HG03097 (cell line): ENCODE data around the gene NRF1.
"Not testable (repeated sequence)": the region's sequence is repeated elsewhere in the genome, so short reads cannot be mapped to it uniquely, and the experiment has no call there.

Experiments used
- ATAC-seq: cut with Tn5 transposase; IDR thresholded peaks from one replicate; pipeline ENCODE4 v1.9.1; 2021; ENCODE audit not compliant: unreplicated experiment, low FRiP score

Gene NRF1

DNA sequence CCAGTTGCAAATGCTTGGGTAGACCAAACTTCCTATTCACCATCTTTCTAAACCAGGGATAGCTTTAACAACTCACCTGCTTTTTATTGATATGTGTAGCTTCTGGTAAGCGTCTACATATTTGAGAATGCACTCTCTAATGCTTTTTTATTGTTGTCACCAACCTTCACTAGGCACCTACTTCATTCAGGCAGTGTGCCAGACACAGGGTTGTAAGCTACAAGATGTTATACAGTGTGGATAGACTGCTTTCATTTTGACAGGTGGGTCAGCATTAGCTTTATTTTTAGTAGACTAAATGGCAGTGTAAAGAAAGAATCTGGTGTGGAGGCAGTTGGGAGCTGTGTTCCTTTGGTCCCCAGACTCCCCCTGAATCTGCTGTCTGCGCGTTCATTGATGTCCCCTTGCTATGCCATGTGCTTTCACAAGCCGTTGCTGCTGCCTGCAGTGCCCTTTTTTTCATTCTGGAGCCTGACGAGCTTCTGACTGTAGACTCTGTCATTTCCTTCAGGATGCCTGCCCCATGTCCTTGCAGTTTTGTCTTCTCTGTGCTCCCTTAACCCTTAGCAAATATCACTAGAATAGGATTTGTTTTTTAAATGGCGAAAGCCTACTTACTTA is 32.1 kb downstream of the NRF1 start:
- ATAC-seq: no peak

DNA sequence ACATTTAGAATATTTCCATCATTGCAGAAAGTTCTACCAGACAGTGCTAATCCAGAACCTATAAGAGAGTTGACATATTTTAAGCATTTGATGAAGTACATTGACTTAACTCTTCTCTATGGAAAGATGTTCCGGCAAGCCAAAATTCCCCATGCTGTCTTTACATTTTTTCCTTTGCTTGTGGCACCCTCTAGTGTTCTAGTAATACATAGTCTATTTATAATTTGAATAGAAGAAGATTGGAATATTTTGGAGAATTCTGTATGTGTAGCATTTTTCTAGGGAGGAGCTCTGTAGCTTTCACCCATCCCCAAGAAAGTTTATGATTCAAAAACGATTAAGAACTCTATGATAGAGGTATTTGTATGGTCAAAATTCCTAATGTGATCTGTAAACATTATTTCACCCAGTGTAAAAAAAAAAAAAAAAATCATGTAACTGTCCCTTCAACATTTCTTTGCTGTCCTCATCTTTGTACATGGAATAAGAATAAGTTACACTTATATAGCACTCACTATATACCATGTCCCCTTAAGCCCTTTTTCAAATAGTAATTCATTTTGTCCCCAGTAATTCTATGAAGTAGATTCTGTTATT is 33.2 kb downstream of the NRF1 start:
- no peak for ATAC-seq

DNA sequence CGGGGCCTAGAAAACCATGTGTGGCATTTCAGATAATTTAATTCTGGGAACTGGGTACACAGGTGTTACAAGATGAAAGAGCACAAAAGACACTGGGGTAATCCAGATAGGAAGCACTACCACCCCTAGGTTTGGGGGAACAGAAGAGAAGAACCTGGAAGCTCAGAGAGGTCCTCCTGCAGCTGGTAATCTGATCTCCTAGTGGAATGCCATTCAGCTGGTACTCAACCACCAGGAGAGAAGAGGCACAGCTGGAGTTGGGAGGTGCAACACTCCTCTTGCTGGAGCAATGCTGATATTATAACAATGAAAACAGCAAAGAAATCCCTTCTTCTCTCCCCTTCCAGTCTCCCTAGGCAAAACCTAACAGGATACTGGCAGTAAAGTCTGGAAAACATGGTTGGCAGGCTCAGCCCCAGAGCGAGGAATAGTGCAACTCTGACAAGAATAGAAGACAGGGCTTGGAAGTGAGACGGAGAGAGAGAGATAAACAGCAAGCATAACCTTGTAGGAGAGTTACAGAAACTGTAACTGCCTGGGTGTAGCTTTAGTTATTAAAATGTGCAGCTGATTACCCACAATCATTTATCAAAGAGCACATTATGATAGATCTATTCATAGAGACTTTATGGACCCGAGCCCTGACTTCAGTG is 35.0 kb downstream of the NRF1 start:
- ATAC-seq: no peak

DNA sequence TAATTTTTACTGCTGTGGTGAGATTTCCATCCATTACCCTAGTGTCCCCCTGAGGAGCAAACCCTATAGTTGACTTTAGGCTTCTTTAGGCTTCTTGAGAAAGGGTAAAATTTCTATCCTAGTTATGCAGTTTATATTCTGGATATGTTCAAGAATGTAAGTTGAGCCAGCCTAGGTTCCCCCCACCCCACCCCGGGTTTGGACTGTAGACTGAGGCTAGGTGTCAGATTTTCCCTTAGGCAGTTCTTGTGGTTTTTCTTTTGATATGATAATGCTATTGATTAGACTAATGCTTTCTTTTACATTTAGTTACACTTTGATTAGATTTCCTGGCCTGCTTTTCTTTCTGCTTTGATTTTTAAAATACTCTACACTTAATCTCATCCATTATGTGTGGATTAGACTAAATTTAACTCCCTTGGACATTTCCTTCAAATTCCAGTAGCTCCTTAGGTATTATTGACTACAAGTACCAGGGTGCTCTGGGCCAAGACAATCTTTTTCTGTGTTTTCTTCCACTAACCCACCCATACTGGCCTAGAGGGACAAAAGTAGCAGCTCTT is 37.7 kb downstream of the NRF1 start:
- ATAC-seq: no peak

- no peak for ATAC-seq
Observed at GRCh38 chr7:129650056-129650758, 38.7 kb downstream of the NRF1 start.

DNA sequence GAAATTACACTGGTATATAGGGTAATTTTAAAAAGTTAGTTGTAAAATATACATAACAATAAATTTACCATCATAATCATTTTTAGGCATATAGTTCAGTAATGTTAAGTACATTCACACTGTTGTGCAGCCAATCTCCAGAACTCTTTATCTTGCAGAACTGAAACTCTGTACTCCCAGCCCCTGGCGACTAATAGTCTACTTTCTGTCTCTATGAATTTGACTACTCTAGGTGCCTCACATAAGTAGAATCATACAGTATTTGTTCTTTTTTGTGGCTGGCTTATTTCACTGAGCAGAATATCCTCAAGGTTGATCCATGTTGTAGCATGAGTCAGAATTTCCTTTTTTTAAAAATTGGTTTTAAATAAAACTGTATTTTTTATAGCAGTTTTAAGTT is 41.4 kb downstream of the NRF1 start:
- ATAC-seq: no peak

- ATAC-seq: no peak
Observed at GRCh38 chr7:129655811-129656210, 44.3 kb downstream of the NRF1 start.

DNA sequence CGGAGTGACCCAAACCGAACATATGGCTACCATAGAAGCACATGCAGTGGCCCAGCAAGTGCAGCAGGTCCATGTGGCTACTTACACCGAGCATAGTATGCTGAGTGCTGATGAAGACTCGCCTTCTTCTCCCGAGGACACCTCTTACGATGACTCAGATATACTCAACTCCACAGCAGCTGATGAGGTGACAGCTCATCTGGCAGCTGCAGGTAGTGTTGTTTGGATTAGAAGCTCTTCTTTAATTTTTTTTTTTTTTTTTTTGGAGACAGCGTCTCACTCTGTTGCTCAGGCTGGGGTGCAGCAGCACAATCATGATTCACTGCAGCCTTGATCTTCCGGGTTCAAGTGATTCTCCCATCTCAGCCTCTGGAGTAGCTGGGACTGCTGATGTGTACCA is 45.8 kb downstream of the NRF1 start:
- no peak for ATAC-seq

- not testable (repeated sequence) for ATAC-seq
Observed at GRCh38 chr7:129659907-129660306, 48.4 kb downstream of the NRF1 start.

GRCh38 chr7:129661645-129662182 is 50.2 kb downstream of the NRF1 start:
- no peak for ATAC-seq

- ATAC-seq: not testable (repeated sequence)
Observed at GRCh38 chr7:129663240-129663639, 51.7 kb downstream of the NRF1 start.

- ATAC-seq: no peak
Observed at GRCh38 chr7:129664029-129665012, 52.8 kb downstream of the NRF1 start.

GRCh38 chr7:129665013-129665401 is 53.5 kb downstream of the NRF1 start:
- no peak for ATAC-seq

- no peak for ATAC-seq
Observed at GRCh38 chr7:129667116-129667515, 55.6 kb downstream of the NRF1 start.

DNA sequence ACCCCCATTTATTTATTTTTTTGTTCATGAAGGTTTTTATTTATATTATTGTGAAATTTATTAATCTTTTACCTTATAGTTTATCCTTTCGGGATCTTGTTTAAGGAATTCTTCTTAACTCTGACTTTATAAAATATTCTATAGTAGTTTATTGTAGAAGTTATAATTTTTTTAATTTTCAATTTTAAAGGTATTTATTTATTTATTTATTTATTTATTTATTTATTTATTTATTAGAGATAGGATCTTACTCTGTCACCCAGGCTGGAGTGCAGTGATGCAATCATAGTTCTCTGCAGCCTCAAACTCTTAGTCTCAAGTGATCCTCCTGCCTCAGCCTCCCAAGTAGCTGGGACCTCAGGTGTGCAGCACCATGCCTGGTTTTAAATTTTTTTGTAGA is 56.0 kb downstream of the NRF1 start:
- no peak for ATAC-seq

GRCh38 chr7:129669901-129670300 is 58.4 kb downstream of the NRF1 start:
- ATAC-seq: no peak

DNA sequence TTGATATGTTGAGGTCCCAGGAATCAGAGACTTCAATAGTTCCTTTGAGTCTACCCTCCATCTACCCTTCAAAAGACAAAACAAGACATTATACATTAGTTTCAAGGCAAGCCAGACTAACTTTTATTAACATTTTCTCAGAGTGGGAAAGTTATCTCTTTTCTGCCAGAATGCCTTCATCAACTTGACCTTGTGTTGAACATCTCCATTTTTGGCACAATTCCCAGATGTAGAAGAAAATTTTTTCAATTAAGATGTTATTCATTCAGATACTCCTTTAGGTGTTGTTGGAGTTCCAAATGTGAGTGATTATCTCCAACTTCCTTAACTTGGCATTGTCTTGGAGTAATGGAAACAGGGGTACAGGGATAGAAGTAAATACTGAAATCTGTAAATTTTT is 59.1 kb downstream of the NRF1 start:
- no peak for ATAC-seq

- ATAC-seq: no peak
Observed at GRCh38 chr7:129671266-129671665, 59.7 kb downstream of the NRF1 start.

DNA sequence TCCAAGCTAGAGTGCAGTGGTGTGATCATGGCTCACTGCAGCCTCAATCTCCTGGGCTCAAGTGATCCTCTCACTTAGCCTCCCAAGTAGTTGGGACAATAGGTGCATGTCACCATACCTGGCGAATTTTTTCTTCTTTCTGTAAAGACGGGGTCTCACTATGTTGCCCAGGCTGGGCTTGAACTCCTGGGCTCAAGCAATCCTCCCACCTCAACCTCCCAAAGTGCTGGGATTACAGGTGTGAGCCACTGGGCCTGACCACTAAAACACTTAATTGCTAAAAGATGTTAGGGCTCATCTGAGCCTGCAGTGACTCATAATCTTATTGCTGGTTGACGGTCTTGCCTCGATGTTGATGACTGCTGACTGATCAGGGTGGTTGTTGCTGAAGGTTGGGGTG is 63.0 kb downstream of the NRF1 start:
- ATAC-seq: not testable (repeated sequence)

GRCh38 chr7:129675521-129675920 is 64.0 kb downstream of the NRF1 start:
- ATAC-seq: no peak
